ENCODE measurements around the gene SPATA32. TPM values are rescaled to one million over a fixed set of nuclear protein-coding genes. Genes with fewer than 3 reads are reported as not detected.

Gene SPATA32
- total RNA-seq, 2 experiments from 2014 or later = 0.20 to 0.23 TPM

DNA sequence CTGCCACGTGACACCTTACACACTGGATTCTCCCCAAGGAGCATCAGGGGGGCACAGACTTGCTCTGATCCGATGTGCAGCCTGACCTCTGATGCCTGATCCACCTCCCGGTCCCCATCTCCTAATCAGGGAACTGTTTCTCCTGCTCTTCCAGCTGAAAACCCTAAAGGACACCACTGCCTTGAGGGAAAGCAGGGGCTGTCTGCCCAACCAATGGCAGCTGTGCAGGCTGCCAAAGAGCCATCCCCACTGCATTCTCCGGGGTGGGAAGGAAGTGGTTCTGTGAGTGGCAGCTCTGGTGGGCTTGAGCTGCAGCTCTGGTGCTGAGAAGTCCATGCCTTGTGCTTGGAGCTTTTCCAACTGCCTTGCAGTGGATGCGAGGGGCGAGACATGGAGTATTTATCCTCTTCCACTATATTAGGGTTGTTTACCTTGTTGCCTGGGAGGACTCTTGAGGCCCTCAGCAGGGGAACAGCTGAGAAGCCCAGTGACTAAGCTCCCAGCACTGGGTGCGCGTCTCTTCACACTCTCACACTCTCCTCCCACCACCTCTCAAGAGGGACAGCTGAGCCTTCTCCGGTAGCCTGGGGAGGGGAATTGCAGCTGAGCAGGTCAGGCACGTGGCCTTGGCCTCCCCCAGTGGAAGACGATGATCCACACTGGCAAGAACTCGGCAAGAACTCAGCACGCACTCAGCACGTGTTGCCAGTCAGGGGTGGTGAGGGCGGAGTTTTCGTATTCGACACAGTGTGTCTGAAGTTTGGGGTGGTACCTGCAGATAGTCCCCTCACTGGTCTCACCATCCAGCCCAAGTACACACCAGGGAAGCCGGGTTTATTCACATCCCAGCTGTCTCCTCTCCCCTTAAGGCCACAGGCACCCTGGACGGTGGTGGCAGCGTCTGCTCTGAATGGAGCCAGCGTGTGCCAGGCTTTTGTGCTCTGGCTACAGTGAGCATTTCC is 21.1 kb upstream of the SPATA32 start:
- peaks cover 55% of the 10 kb centered on the region for H3K36me3 Mint-ChIP-seq (ENCODE audit: low read depth)
- peaks cover 13% of the 10 kb centered on the region for H3K4me1 Mint-ChIP-seq
- ChIA-PET CTCF (interaction anchor here (0.6 to 1.6 kb wide), 6 partner anchors 19 to 99 kb away, joined by 3 to 5 read pairs (median 4); partner anchors contain the start of gene MAP3K14), POLR2A (interaction anchor here (1.2 to 4.0 kb wide), 3 partner anchors 29 to 110 kb away, joined by 3 to 16 read pairs (median 4); partner anchors contain the start of gene MAP3K14)
- H3K9me3 Mint-ChIP-seq = no peaks in the 10 kb centered on the region
- H3K4me3 Mint-ChIP-seq = no peak overlapping the region
- H3K27me3 Mint-ChIP-seq = no peaks in the 10 kb centered on the region
- H3K27ac Mint-ChIP-seq = peak overlapping the region; percentile 21
- DNase-seq = no peak

GRCh38 chr17:45279898-45280297 is 18.0 kb upstream of the SPATA32 start:
- POLR2A ChIA-PET = interaction anchor here (1.0 kb wide), 1 partner anchor 37 kb away, joined by 3 read pairs; the partner anchor contains the start of gene MAP3K14
- Mint-ChIP-seq H3K36me3 (ENCODE audit: low read depth) (peaks cover 37% of the 10 kb centered on the region), H3K4me1 (peaks cover 21% of the 10 kb centered on the region), H3K9me3 (no peaks in the 10 kb centered on the region), H3K27ac (no peak overlapping the region), H3K4me3 (no peak overlapping the region), H3K27me3 (no peaks in the 10 kb centered on the region)
- CTCF ChIA-PET = no interaction called here
- no peak for DNase-seq

DNA sequence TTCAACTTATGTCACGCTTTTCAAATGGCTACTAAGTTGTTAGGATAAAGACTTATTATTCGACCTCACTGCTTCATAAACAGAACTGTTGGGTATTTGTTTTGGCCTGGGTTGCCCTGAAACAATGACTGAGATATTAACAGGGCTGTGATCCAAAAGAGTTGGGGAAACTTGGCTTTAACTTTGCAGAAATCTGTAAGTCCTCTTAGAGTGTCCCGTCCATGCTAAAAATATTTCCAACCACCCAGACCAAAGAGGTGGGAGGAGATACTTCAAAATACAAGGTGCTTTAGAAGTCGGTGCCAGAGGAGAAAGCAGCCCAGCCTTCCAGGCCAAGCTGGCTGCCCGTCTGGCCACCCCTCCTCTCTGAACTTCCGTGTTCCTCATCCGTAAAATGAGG is 16.1 kb upstream of the SPATA32 start:
- H3K27ac Mint-ChIP-seq = no peak overlapping the region
- H3K4me3 Mint-ChIP-seq = no peak overlapping the region
- H3K4me1 Mint-ChIP-seq = peaks cover 17% of the 10 kb centered on the region
- H3K36me3 Mint-ChIP-seq (ENCODE audit: low read depth) = peaks cover 36% of the 10 kb centered on the region
- no peaks in the 10 kb centered on the region for H3K9me3 Mint-ChIP-seq
- DNase-seq = no peak
- H3K27me3 Mint-ChIP-seq = no peaks in the 10 kb centered on the region
- CTCF ChIA-PET = interaction anchor here (1.0 to 5.4 kb wide), 24 partner anchors 8 to 142 kb away, joined by 3 to 114 read pairs (median 8); partner anchors contain the start of genes ACBD4, MAP3K14 and SPATA32
- POLR2A ChIA-PET = interaction anchor here (0.7 to 3.1 kb wide), 10 partner anchors 15 to 116 kb away, joined by 3 to 27 read pairs (median 6); partner anchors contain the start of gene MAP3K14

DNA sequence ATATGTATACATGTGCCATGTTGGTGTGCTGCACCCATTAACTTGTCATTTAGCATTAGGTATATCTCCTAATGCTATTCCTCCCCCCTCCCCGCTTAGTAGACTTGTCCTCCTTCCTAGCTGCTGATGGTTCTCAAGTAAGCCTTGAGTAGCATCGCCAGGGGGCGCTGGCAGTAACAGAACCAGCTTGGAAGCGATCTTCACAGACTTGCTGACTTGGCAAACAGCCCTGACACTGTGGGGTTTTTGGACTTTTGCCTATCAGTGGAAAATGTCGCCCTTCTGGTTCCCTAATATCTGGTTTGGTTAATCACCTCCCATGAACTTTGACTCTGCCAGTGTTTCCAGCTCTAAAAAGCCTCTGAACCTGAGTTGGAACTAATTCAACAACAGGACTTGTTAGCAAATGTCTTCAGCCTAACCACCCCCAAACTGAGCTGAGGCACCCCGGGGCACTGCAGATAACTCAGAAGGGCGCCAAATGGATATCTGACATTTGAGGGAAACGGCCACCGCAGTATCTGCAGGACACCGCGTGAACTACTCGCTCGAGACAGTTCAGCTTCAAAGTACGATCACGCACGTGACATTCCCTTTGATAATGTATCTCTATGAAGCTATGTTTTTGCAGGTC is 15.4 kb upstream of the SPATA32 start:
- no peak overlapping the region for H3K4me3 Mint-ChIP-seq
- ChIA-PET POLR2A (interaction anchor here (0.7 to 3.1 kb wide), 13 partner anchors 14 to 117 kb away, joined by 3 to 27 read pairs (median 5); partner anchors contain the start of gene MAP3K14), CTCF (interaction anchor here (0.7 to 5.4 kb wide), 37 partner anchors 8 to 142 kb away, joined by 3 to 114 read pairs (median 7); partner anchors contain the start of genes ACBD4, MAP3K14 and SPATA32)
- peaks cover 36% of the 10 kb centered on the region for H3K36me3 Mint-ChIP-seq (ENCODE audit: low read depth)
- no peak overlapping the region for H3K27ac Mint-ChIP-seq
- peak; percentile 92 for DNase-seq
- no peaks in the 10 kb centered on the region for H3K27me3 Mint-ChIP-seq
- peaks cover 17% of the 10 kb centered on the region for H3K4me1 Mint-ChIP-seq
- no peaks in the 10 kb centered on the region for H3K9me3 Mint-ChIP-seq

DNA sequence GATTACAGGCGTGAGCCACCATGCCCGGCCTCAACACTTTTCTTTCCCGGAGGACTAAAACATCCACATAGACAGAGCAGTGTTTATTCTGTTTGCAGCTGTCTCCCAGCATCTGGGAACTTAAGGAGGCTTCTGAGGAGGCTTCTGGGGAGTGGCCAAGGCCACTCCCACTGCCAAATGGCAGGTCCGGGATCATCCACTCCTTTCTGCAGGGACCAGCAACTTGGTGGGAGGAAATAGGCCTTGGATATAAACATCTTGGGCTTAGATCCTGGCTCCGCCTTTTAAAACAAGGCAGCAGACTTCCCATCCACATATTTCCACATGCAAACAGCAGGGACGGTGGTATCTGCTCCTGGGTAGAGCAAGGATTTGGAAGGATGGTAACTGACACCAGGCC is 14.1 kb upstream of the SPATA32 start:
- H3K4me1 Mint-ChIP-seq = peaks cover 17% of the 10 kb centered on the region
- H3K27ac Mint-ChIP-seq = no peak overlapping the region
- H3K36me3 Mint-ChIP-seq (ENCODE audit: low read depth) = peaks cover 42% of the 10 kb centered on the region
- no peak for DNase-seq
- CTCF ChIA-PET = interaction anchor here (0.6 to 5.4 kb wide), 17 partner anchors 9 to 117 kb away, joined by 3 to 114 read pairs (median 4); partner anchors contain the start of genes MAP3K14 and SPATA32
- no peaks in the 10 kb centered on the region for H3K9me3 Mint-ChIP-seq
- POLR2A ChIA-PET = interaction anchor here (1.9 to 2.3 kb wide), 2 partner anchors 57 to 109 kb away, joined by 11 to 19 read pairs; no protein-coding TSS in a partner anchor
- no peak overlapping the region for H3K4me3 Mint-ChIP-seq
- H3K27me3 Mint-ChIP-seq = no peaks in the 10 kb centered on the region

DNA sequence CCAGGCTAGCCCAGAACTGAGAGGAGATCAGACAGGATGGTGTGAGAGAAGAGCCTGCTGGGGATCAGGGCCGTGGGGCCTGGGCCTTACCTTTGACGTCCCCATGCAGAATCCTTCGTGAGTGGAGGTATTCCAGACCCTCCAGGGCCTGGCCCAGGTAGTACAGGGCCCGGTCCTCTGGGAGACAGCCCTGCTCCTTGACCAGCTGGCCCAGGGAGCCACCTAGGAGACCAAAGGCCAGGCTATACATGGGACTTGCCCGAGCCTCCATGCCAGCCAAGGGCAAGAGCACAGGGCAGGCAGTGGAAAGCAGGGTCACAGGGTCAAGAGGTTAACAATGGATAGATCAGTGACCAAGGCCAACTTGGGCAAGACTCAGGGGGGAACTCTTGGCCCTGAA is 12.1 kb upstream of the SPATA32 start:
- Mint-ChIP-seq H3K27me3 (no peaks in the 10 kb centered on the region), H3K9me3 (no peaks in the 10 kb centered on the region), H3K36me3 (ENCODE audit: low read depth) (peaks cover 50% of the 10 kb centered on the region), H3K27ac (no peak overlapping the region), H3K4me1 (peaks cover 12% of the 10 kb centered on the region), H3K4me3 (no peak overlapping the region)
- DNase-seq = no peak
- CTCF ChIA-PET = interaction anchor here (5.4 kb wide), 1 partner anchor 112 kb away, joined by 114 read pairs; no protein-coding TSS in a partner anchor
- POLR2A ChIA-PET = interaction anchor here (1.1 to 1.4 kb wide), 2 partner anchors 38 to 41 kb away, joined by 3 to 4 read pairs; no protein-coding TSS in a partner anchor

DNA sequence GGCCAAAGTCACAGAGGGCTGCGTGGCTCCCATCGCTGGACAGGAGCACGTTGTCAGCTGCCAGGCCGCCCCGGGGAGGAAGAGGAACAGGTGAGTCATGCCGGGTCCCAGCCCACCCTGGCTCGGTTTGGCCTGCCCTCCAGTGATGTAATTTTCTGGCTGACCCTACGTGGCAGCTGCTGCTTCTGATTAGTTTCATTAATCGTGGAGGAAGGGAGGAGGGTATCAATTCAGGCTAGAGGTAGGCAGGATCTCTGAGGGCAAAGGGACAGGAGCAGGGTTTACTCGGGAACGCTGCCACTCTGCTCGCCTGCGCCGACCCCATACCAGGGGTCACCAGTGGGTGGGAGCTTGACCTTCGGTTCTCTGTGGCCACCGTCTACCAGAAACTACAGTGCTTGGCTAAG is 11.7 kb upstream of the SPATA32 start:
- Mint-ChIP-seq H3K4me1 (peaks cover 9% of the 10 kb centered on the region), H3K36me3 (ENCODE audit: low read depth) (peaks cover 52% of the 10 kb centered on the region), H3K27me3 (no peaks in the 10 kb centered on the region), H3K27ac (no peak overlapping the region), H3K9me3 (no peaks in the 10 kb centered on the region), H3K4me3 (no peak overlapping the region)
- POLR2A ChIA-PET = interaction anchor here (1.4 kb wide), 1 partner anchor 41 kb away, joined by 4 read pairs; no protein-coding TSS in a partner anchor
- no peak for DNase-seq
- CTCF ChIA-PET = interaction anchor here (3.3 kb wide), 1 partner anchor 111 kb away, joined by 15 read pairs; no protein-coding TSS in a partner anchor

DNA sequence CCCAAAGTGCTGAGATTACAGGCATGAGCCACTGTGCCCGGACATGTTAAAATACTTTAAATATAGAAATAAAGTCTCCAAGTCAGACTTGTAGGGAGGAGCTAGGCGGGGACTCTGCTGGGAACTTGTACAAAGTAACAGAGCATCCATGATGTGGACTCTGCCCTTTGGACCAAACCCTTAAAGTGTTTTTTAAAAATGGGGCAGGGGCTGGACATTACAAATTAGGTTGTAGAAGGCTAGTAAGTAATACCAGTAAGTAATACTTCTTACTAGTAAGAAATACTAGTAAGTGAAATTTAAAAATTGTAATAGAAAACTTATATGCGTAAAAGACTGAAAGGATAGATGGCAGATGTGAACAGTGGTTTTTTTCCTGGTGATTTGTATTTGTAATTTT is 9.7 kb upstream of the SPATA32 start:
- Mint-ChIP-seq H3K9me3 (no peaks in the 10 kb centered on the region), H3K27me3 (no peaks in the 10 kb centered on the region), H3K4me3 (no peak overlapping the region), H3K36me3 (ENCODE audit: low read depth) (peaks cover 69% of the 10 kb centered on the region), H3K27ac (no peak overlapping the region), H3K4me1 (no peaks in the 10 kb centered on the region)
- CTCF ChIA-PET = interaction anchor here (1.1 to 4.2 kb wide), 8 partner anchors 16 to 113 kb away, joined by 4 to 35 read pairs (median 6); no protein-coding TSS in a partner anchor
- POLR2A ChIA-PET = interaction anchor here (1.7 to 2.2 kb wide), 2 partner anchors 45 to 53 kb away, joined by 3 to 7 read pairs; partner anchors contain the start of gene MAP3K14
- no peak for DNase-seq

DNA sequence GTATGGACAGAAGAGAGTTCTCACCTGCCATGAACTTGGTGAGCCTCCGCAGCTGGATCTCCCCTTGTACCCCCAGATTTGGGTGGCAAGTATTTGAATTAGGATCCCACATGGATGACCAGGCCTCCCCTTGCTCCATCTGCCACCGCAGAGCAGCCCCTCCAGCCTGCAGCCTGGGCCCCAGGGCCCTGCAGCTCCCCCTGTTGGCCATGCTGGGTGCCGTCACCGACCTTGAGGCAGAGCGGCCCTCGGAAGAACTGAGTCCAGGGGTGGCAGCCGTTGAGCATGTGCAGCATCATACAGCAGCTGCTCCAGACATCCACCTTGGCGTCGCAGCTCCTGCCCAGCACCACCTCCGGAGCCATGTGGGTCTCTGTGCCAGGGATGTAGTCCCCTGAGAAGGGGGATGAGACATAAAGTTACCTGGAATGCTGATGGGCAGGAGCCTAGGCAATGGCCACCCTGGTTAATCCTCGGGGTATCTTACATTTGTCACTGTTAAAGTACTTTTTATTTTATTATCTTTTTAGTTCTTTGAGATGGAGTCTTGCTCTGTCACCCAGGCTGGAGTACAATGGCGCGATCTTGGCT is 9.0 kb upstream of the SPATA32 start:
- Mint-ChIP-seq H3K36me3 (ENCODE audit: low read depth) (peaks cover 72% of the 10 kb centered on the region), H3K9me3 (no peaks in the 10 kb centered on the region), H3K4me1 (no peaks in the 10 kb centered on the region), H3K4me3 (no peak overlapping the region), H3K27me3 (no peaks in the 10 kb centered on the region), H3K27ac (no peak overlapping the region)
- peak; percentile 44 for DNase-seq
- POLR2A ChIA-PET = interaction anchor here (0.8 to 2.2 kb wide), 3 partner anchors 12 to 52 kb away, joined by 3 to 7 read pairs (median 3); partner anchors contain the start of gene MAP3K14
- CTCF ChIA-PET = interaction anchor here (0.6 to 4.2 kb wide), 14 partner anchors 16 to 145 kb away, joined by 3 to 35 read pairs (median 4); partner anchors contain the start of gene ACBD4

- no peak overlapping the region for H3K4me3 Mint-ChIP-seq
- POLR2A ChIA-PET = interaction anchor here (1.3 to 2.2 kb wide), 2 partner anchors 10 to 47 kb away, joined by 3 to 7 read pairs; partner anchors contain the start of gene MAP3K14
- H3K27ac Mint-ChIP-seq = no peak overlapping the region
These were observed 8.0 kb upstream of the SPATA32 start for GRCh38 chr17:45269912-45270311.

DNA sequence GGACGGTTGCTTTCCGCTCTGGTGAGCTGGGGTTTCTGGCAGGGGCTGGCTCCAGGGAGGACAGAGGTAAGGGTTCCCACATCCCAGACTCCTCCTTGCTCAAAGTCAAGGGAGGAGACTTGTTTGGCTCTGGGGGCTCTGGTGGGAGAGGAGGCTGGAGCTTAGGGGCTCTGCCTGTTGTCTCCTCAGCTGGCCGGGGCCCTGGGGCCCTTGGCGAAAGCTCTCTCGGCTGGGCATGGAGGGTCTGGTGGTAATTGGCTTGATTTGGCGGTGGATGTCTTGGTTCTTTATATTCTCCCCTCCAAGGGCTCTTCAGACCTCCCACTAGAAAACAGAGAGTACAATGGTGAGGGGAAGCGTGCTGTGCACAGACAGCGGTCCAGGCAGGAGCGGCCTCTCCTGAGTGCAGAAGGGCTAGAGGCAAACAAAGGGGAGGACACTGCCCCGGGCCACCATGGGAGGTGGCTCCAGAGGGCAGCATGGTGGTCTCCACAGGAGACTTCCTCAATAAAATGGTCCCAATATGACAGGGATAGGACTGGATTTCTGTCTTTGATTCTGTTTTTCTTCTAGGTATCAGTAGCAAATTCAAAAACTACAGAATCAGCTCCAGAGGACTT is 5.7 kb upstream of the SPATA32 start:
- ChIA-PET POLR2A (interaction anchor here (0.7 to 2.9 kb wide), 5 partner anchors 9 to 48 kb away, joined by 3 to 10 read pairs (median 4); no protein-coding TSS in a partner anchor), CTCF (interaction anchor here (1.2 to 2.5 kb wide), 2 partner anchors 48 to 132 kb away, joined by 3 to 12 read pairs; partner anchors contain the start of gene ACBD4)
- no peak overlapping the region for H3K4me3 Mint-ChIP-seq
- no peak overlapping the region for H3K27ac Mint-ChIP-seq
- no peaks in the 10 kb centered on the region for H3K9me3 Mint-ChIP-seq
- peaks cover 68% of the 10 kb centered on the region for H3K36me3 Mint-ChIP-seq (ENCODE audit: low read depth)
- no peaks in the 10 kb centered on the region for H3K27me3 Mint-ChIP-seq
- H3K4me1 Mint-ChIP-seq = peaks cover 7% of the 10 kb centered on the region
- DNase-seq = no peak

More at GRCh38 chr17:45269912-45270311, 8.0 kb upstream of the SPATA32 start:
- H3K4me1 Mint-ChIP-seq = no peaks in the 10 kb centered on the region
- no peaks in the 10 kb centered on the region for H3K27me3 Mint-ChIP-seq
- CTCF ChIA-PET = interaction anchor here (0.9 to 4.2 kb wide), 7 partner anchors 8 to 134 kb away, joined by 3 to 35 read pairs (median 4); partner anchors contain the start of genes ACBD4 and MAP3K14
- DNase-seq = no peak
- no peaks in the 10 kb centered on the region for H3K9me3 Mint-ChIP-seq
- H3K36me3 Mint-ChIP-seq (ENCODE audit: low read depth) = peaks cover 76% of the 10 kb centered on the region

Measured in activated CD4-positive, alpha-beta memory T cell treated with anti-CD3 and anti-CD28 coated beads, Interleukin-2, amount 10 ng/mL, durations not matched to agents 7 days and 5 days (primary cell).